ENCODE results near the gene CALCOCO1.

The CALCOCO1 gene

DNA sequence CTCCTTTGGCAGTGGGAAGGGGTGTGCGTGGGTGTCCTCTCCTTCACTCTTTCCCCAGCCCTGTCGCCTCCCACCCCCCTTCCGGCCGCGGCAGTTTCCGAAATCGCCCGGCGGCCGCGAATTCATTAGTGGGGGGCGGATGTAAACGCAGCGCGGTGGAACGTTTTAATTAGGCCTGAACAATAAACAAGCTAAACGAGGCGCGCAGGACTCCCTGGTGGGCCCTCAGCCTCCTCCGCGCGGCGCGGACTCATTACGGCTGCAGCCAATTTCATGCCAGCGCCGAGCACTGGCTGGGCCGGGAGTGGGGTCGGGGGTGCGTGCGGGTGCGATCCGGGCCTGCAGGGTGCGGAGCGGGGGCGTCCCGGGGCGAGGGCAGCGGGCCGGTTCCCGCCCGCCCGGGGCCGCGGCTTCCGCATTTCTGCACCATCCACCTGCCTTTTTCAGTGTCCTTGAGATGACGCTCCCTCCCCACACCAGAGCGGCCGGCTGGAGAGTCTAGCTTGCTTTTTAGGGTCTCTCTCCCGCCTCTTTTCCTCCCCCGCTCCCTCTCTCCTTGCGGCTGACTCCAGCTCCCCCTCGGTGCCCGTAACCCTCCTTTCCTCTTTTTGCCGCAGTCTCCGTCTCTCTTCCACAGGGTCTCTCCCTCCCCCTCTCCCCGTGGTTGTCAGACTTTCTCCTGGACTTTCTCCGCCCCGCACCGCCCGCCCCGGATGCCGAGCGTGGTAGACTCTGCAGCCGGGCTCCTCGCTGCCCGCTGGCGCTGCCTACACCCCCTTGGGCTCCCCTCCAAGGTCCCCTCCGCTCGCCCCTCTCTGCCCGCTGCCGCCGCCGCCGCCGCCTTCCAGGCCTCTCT, 24.3 kb upstream of the CALCOCO1 start, which contains the start of gene CISTR:
TSS of gene CISTR (minus strand) at position 644 of the 856 bp plus-strand sequence.
- DNase-seq = no peak

DNA sequence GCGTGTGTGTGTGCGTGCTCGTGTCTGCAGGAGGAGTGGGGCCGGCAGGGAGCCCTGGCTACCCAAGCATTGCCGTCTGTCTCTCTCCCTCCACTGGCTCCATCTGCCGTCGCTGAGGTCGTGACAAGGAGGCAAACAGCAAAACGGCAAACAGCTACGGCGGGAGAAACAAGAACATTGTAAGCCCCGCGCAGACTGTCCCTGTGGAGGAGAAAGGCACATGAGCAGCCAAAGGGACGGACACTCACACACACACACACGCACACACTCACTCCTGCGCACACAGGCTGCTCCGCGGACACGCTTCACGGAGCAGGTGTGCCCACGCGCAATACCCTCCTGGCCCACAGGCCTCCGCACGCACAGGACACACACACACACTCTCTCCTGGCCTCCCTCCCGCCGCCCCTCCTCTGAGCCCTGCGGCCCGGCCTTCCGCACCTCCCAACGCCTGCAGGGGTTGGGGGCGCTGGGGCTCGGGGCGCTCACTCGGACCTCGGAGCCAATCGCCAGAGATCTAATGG, 23.6 kb upstream of the CALCOCO1 start:
- no peak for DNase-seq

- DNase-seq = peak; percentile 9
Observed at GRCh38 chr12:53749986-53750811, 22.9 kb upstream of the CALCOCO1 start.

DNA sequence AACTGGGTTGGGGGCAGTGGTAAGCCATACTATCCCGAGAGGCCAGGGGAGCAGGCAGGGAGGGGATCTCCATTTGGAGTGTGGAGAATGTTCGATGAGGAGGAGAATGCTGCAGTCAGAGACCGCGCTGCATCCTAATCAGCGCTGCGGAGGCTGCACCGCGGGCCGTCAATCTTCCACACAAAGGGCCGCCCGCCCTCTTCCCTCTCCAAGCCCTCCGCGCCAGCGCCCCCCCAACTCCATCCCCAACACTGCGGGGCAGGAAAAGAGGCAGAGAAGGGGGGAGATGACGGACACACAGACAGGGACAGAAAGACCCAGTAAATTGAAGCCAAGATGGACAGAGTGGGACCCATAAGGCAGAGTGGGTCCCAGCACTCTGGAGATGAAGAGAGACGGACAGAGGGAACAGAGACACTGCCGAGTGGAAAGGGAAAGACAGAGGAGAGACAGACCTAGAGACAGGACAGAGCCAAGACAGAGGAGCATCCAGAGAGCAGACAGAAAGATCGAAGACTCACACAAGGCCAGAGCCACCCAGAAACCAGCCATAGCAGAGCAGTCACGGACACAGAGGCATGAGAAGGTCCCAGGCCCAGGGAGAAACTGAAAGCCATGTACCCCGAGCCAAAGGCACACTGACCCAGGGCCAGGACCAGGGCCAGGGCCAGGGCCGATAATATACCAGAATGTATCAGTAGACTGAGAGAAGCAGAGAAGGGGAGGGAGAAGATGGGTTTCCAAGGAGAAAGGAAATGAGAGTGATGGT, 21.0 kb upstream of the CALCOCO1 start:
- no peak for DNase-seq

GRCh38 chr12:53747095-53747494, 19.8 kb upstream of the CALCOCO1 start:
- no peak for DNase-seq

DNA sequence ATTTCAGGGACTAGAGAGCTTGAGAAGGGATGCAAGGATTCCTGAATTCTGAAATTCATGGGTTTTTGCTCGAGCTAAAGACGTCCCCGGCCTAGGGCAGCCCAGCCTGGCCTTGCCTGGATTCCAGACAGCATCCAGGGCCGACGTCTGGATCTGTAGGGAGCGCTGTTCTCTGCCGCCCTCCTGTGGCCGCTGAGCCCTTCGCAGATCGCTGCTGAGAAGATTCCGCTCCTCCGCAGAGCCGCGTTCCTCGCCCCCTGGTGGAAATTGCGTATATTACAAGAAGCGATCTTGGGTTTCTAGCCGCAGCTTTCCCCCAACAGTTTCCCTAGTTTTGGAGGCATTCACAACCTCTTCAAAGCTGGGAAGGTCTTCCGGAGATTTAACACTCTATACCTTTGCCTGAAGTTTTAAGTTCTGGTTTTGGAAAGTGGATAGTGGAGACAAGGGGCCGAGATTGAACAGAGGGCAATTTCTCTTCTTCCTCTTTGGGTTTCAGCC, 19.4 kb upstream of the CALCOCO1 start:
- peak; percentile 35 for DNase-seq

DNA sequence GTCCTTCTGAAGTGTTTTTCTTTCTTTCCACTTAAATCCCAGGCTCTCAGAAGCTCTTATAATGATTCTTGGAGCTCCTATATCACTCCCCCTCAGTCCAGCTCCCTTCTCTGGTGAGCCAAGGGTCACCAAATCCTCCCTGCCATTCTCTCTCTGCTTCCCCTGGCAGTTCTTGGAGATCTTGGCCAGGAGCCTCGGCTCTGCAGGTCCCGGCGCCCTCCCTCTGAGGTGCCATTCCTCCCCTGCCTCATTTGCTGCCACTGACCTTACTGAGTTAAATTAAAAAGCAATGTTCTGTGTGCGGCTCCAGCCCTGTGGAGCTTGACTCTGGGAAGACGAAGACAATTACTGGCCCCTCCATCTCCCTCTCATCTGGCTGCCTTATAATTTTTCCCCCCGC, 17.5 kb upstream of the CALCOCO1 start:
- DNase-seq = no peak

GRCh38 chr12:53744130-53744441, 16.8 kb upstream of the CALCOCO1 start:
- no peak for DNase-seq

DNA sequence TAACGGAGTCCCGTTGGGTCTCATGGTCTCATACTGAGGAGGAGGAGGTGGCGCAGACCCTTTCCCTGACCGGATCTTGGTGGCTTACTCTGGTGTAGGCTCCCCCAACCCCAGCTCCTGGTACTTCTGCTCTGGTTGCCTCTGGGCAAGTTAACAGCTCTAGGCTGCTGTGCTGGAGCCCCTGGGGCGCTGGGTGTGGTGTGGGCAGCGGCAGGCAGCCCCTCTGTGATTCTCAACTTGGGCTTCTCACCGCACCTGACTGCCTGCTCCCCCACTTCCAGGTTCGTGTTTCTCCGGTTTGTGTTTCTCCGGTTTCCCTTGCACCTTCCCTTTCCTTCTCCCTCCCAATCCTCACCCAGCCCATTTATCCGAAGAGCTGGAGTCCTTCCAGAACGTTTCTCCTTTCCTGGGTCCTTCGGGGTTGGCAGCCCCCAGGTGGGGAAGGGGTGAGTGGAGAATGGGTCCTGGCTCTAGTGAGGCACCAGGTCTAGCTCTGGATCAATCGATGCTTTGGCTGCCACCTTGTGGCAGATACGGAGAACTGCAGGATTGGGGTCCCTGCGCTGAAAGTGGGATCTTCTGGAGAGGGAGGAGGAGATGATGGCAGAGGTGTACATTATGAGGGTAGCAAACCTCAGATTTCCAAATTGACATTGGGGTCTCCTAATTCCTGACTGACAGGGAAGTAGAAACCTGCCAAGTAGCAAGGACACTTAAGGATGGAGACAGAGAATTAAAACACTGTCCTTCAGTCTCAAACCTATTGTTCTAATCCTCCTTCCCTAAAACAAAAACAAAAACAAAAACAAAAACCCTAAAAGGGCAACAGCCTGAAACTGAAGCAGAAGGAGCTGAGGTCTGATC, 16.2 kb upstream of the CALCOCO1 start:
- DNase-seq = no peak

GRCh38 chr12:53740130-53740491, 12.9 kb upstream of the CALCOCO1 start:
- no peak for DNase-seq

DNA sequence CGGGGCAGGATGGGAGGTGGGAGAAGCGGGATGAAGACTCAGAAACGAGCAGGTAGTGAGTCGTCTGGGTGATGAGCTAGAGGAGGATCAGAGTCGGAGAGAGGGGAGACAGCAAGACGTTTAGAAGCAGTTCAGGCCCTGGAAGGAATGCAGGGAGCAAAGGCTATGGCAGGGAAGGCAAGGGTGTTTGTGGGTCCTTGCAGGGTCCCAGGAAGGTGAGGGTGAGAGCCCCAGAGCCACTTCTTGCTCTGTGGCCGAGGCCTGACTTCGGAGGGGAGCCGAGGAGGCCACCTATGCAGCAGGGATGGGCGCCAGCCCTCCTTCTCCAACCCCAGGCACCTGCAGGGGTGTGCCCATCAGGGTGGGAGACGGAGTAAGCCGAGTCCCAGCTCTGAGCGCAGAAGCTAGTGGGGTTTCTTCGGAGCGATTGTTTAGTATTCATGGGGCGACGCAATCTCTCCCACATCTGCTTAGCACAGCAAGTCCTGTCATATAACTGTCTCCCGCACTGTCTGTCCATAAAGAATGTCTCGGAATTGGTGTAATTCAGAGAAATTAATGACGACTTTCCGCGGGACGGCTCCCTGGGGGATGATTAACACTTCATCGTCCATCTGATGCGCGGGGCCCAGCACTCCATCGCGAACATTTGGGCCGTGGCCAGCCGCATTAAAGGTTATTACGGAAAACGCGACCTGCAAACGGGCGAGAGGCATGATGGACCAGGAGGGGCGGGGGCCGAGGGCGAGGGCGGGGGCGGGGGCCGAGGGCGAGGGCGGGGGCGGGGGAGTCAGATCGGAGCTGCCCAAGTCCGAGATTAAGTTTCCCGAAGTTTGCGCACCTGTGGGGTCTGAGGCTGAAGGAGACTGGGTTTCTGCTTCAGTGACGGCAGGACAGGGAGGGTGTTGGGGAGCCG, 12.2 kb upstream of the CALCOCO1 start:
- DNase-seq = no peak

GRCh38 chr12:53738406-53739213, 11.4 kb upstream of the CALCOCO1 start:
- no peak for DNase-seq

- DNase-seq = no peak
Observed at GRCh38 chr12:53737951-53738405, 10.7 kb upstream of the CALCOCO1 start.

- DNase-seq = no peak
Observed at GRCh38 chr12:53737093-53737808, 10.0 kb upstream of the CALCOCO1 start.

GRCh38 chr12:53736592-53736991, 9.3 kb upstream of the CALCOCO1 start:
- DNase-seq = no peak

- DNase-seq = no peak
Observed at GRCh38 chr12:53735556-53735955, 8.3 kb upstream of the CALCOCO1 start.

- no peak for DNase-seq
Observed at GRCh38 chr12:53734425-53734824, 7.2 kb upstream of the CALCOCO1 start.

- DNase-seq = no peak
Observed at GRCh38 chr12:53733807-53734200, 6.6 kb upstream of the CALCOCO1 start.
